ENCODE results near the gene PRKG1. TPM values are rescaled to one million over a fixed set of nuclear protein-coding genes. Genes with fewer than 3 reads are reported as not detected.

PRKG1 gene
- total and polyA plus RNA-seq, 2 experiments from 2014 or later, result 18.2 to 21.1 TPM

DNA sequence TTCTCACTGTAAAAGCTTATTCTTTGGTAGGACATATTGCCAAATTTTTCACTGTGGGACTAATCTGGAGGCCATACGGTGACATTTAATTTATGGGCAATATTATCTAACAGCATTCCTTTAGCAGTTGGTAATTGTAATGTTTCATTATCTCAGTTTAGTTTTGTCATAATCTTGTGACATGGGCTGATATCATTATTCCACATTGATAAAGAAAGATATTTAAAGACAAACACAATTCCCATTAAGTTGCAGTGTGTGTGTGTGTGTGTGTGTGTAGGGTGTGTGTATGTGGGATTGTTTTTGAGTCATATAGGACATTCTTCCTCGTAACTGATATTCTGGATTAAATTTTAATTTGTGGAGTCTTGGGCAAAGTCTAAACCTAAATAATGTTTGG lies 238.5 kb downstream of the PRKG1 start:
- TF ChIP-seq EZH2 (IDR thresholded peaks at IDR 0.05; ENCODE audit: low read depth, unreplicated experiment) (no peak), POLR2AphosphoS5 (IDR thresholded peaks at IDR 0.05; ENCODE audit: low read depth) (no peak), ZNF331 (CRISPR knock-in tag; IDR thresholded peaks at IDR 0.05; ENCODE audit: low read depth) (no peak), CREB1 (CRISPR knock-in tag; IDR thresholded peaks at IDR 0.05; ENCODE audit: low read depth) (no peak), JUNB (IDR thresholded peaks at IDR 0.05; ENCODE audit: unreplicated experiment) (no peak), EZH2phosphoT487 (IDR thresholded peaks at IDR 0.05; ENCODE audit: unreplicated experiment) (no peak), NANOG (IDR thresholded peaks at IDR 0.05; ENCODE audit: borderline replicate concordance) (no peak), ZNF114 (CRISPR knock-in tag; IDR thresholded peaks at IDR 0.05) (no peak), STAT1 (IDR thresholded peaks at IDR 0.05; ENCODE audit: unreplicated experiment) (no peak)
- TF ChIP-seq, protein P1, sequence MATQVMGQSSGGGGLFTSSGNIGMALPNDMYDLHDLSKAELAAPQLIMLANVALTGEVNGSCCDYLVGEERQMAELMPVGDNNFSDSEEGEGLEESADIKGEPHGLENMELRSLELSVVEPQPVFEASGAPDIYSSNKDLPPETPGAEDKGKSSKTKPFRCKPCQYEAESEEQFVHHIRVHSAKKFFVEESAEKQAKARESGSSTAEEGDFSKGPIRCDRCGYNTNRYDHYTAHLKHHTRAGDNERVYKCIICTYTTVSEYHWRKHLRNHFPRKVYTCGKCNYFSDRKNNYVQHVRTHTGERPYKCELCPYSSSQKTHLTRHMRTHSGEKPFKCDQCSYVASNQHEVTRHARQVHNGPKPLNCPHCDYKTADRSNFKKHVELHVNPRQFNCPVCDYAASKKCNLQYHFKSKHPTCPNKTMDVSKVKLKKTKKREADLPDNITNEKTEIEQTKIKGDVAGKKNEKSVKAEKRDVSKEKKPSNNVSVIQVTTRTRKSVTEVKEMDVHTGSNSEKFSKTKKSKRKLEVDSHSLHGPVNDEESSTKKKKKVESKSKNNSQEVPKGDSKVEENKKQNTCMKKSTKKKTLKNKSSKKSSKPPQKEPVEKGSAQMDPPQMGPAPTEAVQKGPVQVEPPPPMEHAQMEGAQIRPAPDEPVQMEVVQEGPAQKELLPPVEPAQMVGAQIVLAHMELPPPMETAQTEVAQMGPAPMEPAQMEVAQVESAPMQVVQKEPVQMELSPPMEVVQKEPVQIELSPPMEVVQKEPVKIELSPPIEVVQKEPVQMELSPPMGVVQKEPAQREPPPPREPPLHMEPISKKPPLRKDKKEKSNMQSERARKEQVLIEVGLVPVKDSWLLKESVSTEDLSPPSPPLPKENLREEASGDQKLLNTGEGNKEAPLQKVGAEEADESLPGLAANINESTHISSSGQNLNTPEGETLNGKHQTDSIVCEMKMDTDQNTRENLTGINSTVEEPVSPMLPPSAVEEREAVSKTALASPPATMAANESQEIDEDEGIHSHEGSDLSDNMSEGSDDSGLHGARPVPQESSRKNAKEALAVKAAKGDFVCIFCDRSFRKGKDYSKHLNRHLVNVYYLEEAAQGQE (IDR thresholded peaks at IDR 0.05; ENCODE audit: unreplicated experiment), result no peak
- TF ChIP-seq, protein P2, sequence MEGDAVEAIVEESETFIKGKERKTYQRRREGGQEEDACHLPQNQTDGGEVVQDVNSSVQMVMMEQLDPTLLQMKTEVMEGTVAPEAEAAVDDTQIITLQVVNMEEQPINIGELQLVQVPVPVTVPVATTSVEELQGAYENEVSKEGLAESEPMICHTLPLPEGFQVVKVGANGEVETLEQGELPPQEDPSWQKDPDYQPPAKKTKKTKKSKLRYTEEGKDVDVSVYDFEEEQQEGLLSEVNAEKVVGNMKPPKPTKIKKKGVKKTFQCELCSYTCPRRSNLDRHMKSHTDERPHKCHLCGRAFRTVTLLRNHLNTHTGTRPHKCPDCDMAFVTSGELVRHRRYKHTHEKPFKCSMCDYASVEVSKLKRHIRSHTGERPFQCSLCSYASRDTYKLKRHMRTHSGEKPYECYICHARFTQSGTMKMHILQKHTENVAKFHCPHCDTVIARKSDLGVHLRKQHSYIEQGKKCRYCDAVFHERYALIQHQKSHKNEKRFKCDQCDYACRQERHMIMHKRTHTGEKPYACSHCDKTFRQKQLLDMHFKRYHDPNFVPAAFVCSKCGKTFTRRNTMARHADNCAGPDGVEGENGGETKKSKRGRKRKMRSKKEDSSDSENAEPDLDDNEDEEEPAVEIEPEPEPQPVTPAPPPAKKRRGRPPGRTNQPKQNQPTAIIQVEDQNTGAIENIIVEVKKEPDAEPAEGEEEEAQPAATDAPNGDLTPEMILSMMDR (conservative IDR thresholded peaks at IDR 0.05; ENCODE audit: low read depth in 2 of 2), result no peak
- TF ChIP-seq, protein P3, sequence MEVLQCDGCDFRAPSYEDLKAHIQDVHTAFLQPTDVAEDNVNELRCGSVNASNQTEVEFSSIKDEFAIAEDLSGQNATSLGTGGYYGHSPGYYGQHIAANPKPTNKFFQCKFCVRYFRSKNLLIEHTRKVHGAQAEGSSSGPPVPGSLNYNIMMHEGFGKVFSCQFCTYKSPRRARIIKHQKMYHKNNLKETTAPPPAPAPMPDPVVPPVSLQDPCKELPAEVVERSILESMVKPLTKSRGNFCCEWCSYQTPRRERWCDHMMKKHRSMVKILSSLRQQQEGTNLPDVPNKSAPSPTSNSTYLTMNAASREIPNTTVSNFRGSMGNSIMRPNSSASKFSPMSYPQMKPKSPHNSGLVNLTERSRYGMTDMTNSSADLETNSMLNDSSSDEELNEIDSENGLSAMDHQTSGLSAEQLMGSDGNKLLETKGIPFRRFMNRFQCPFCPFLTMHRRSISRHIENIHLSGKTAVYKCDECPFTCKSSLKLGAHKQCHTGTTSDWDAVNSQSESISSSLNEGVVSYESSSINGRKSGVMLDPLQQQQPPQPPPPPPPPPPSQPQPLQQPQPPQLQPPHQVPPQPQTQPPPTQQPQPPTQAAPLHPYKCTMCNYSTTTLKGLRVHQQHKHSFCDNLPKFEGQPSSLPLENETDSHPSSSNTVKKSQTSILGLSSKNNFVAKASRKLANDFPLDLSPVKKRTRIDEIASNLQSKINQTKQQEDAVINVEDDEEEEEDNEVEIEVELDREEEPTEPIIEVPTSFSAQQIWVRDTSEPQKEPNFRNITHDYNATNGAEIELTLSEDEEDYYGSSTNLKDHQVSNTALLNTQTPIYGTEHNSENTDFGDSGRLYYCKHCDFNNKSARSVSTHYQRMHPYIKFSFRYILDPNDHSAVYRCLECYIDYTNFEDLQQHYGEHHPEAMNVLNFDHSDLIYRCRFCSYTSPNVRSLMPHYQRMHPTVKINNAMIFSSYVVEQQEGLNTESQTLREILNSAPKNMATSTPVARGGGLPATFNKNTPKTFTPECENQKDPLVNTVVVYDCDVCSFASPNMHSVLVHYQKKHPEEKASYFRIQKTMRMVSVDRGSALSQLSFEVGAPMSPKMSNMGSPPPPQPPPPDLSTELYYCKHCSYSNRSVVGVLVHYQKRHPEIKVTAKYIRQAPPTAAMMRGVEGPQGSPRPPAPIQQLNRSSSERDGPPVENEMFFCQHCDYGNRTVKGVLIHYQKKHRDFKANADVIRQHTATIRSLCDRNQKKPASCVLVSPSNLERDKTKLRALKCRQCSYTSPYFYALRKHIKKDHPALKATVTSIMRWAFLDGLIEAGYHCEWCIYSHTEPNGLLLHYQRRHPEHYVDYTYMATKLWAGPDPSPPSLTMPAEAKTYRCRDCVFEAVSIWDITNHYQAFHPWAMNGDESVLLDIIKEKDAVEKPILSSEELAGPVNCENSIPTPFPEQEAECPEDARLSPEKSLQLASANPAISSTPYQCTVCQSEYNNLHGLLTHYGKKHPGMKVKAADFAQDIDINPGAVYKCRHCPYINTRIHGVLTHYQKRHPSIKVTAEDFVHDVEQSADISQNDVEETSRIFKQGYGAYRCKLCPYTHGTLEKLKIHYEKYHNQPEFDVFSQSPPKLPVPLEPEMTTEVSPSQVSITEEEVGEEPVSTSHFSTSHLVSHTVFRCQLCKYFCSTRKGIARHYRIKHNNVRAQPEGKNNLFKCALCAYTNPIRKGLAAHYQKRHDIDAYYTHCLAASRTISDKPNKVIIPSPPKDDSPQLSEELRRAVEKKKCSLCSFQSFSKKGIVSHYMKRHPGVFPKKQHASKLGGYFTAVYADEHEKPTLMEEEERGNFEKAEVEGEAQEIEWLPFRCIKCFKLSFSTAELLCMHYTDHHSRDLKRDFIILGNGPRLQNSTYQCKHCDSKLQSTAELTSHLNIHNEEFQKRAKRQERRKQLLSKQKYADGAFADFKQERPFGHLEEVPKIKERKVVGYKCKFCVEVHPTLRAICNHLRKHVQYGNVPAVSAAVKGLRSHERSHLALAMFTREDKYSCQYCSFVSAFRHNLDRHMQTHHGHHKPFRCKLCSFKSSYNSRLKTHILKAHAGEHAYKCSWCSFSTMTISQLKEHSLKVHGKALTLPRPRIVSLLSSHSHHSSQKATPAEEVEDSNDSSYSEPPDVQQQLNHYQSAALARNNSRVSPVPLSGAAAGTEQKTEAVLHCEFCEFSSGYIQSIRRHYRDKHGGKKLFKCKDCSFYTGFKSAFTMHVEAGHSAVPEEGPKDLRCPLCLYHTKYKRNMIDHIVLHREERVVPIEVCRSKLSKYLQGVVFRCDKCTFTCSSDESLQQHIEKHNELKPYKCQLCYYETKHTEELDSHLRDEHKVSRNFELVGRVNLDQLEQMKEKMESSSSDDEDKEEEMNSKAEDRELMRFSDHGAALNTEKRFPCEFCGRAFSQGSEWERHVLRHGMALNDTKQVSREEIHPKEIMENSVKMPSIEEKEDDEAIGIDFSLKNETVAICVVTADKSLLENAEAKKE (CRISPR knock-in tag; IDR thresholded peaks at IDR 0.05), result no peak
- TF ChIP-seq, protein P4, sequence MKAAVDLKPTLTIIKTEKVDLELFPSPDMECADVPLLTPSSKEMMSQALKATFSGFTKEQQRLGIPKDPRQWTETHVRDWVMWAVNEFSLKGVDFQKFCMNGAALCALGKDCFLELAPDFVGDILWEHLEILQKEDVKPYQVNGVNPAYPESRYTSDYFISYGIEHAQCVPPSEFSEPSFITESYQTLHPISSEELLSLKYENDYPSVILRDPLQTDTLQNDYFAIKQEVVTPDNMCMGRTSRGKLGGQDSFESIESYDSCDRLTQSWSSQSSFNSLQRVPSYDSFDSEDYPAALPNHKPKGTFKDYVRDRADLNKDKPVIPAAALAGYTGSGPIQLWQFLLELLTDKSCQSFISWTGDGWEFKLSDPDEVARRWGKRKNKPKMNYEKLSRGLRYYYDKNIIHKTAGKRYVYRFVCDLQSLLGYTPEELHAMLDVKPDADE (IDR thresholded peaks at IDR 0.05), result no peak
- Histone ChIP-seq H4K20me1 (replicated peaks; ENCODE audit: insufficient read depth) (no peaks in the 10 kb centered on the region), H3K27me3 (ENCODE audit: insufficient read depth) (no peaks in the 10 kb centered on the region), H3K36me3 (ENCODE audit: insufficient read depth) (no peaks in the 10 kb centered on the region), H3K79me2 (replicated peaks; ENCODE audit: insufficient read depth) (no peaks in the 10 kb centered on the region), H3K4me2 (no peak overlapping the region), H3K4me3 (no peak overlapping the region), H2AFZ (no peak overlapping the region), H3K9me2 (ENCODE audit: insufficient read depth) (peaks cover 5% of the 10 kb centered on the region; the same call in 1 of the 2 replicates), H3K4me1 (ENCODE audit: insufficient read depth) (no peaks in the 10 kb centered on the region), H3K27ac (ENCODE audit: low read depth) (no peak overlapping the region), H3F3A (replicated peaks; ENCODE audit: low read depth) (no peaks in the 10 kb centered on the region)
- Mint-ChIP-seq H3K4me3 (no peak overlapping the region), H3K27me3 (ENCODE audit: insufficient read depth, low read depth, poor library complexity) (no peaks in the 10 kb centered on the region), H3K4me1 (peaks cover 3% of the 10 kb centered on the region; the same call in 2 of the 3 replicates), H3K36me3 (ENCODE audit: low read depth) (no peaks in the 10 kb centered on the region), H3K27ac (no peak overlapping the region), H3K9me3 (no peaks in the 10 kb centered on the region)
- no peak for DNase-seq (ENCODE audit: low spot score)
- no peak for ATAC-seq

All from GM23338 (cell line).